ENCODE results near the gene RMND1.
"Not testable (repeated sequence)": the region's sequence is repeated elsewhere in the genome, so short reads cannot be mapped to it uniquely, and the experiment has no call there.

Gene RMND1

GRCh38 chr6:151359486-151359885 lies 92.4 kb downstream of the RMND1 start:
- no peak for TF ChIP-seq CTCF (IDR thresholded peaks at IDR 0.05; ENCODE audit: insufficient read depth, low read depth, low read length, missing control alignments)

GRCh38 chr6:151358475-151358874 lies 93.5 kb downstream of the RMND1 start:
- no peak overlapping the region for H3K4me3 ChIP-seq (ENCODE audit: low read length)
- TF ChIP-seq CTCF (IDR thresholded peaks at IDR 0.05; ENCODE audit: insufficient read depth, low read depth, low read length, missing control alignments): no peak
- DNase-seq (ENCODE audit: low read depth): no peak

More at GRCh38 chr6:151359486-151359885, 92.4 kb downstream of the RMND1 start:
- no peak for DNase-seq (ENCODE audit: low read depth)
- H3K4me3 ChIP-seq (ENCODE audit: low read length): no peak overlapping the region

GRCh38 chr6:151357758-151358436 lies 94.0 kb downstream of the RMND1 start:
- no peak for DNase-seq (ENCODE audit: low read depth)
- no peak for TF ChIP-seq CTCF (IDR thresholded peaks at IDR 0.05; ENCODE audit: insufficient read depth, low read depth, low read length, missing control alignments)
- H3K4me3 ChIP-seq (ENCODE audit: low read length): no peak overlapping the region

GRCh38 chr6:151356983-151357382 lies 94.9 kb downstream of the RMND1 start:
- DNase-seq (ENCODE audit: low read depth); H3K4me3 ChIP-seq (ENCODE audit: low read length): not testable (repeated sequence)

All from epithelial cell of esophagus (primary cell).